ENCODE measurements around the gene COL4A4. TPM values are rescaled to one million over a fixed set of nuclear protein-coding genes. Genes with fewer than 3 reads are reported as not detected.

Gene COL4A4
- total and polyA plus RNA-seq, 2 of the 4 experiments (the other 2 are of a cell fraction), result 0.02 TPM; not detected in 1

GRCh38 chr2:227201771-227202170, 37.8 kb upstream of the COL4A4 start:
- in situ Hi-C loops (cut with MboI; ENCODE audit: low sequenced_read_pairs) (no loop called here), dilution Hi-C loops (cut with HindIII; ENCODE audit: low sequenced_read_pairs, unreplicated experiment) (no loop called here), intact Hi-C loops (cut with micrococcal nuclease) (no loop called here)
- Histone ChIP-seq H3K4me3 (ENCODE audit: insufficient read depth, low read depth, low read length) (no peak overlapping the region), H3K9me3 (ENCODE audit: control insufficient read depth, insufficient read depth, low read length) (no peaks in the 10 kb centered on the region), H3K14ac (replicated peaks; ENCODE audit: low read depth, low read length) (no peak overlapping the region), H3K18ac (ENCODE audit: low read depth, low read length) (no peak overlapping the region), H2BK20ac (ENCODE audit: low read depth, low read length) (no peak overlapping the region), H2BK120ac (ENCODE audit: low read depth, low read length) (no peak overlapping the region), H3K27me3 (ENCODE audit: control insufficient read depth, insufficient read depth, low read length) (no peaks in the 10 kb centered on the region), H4K5ac (ENCODE audit: low read depth, low read length) (no peak overlapping the region), H4K91ac (ENCODE audit: insufficient read depth, low read depth, low read length) (no peak overlapping the region), H3K4me2 (ENCODE audit: low read depth, low read length) (no peak overlapping the region), H3K36me3 (ENCODE audit: control insufficient read depth, insufficient read depth, low read length) (no peaks in the 10 kb centered on the region), H2BK5ac (ENCODE audit: low read depth, low read length, poor library complexity, severe bottlenecking) (no peak overlapping the region), H3K4me1 (ENCODE audit: control insufficient read depth, insufficient read depth, low read length) (no peaks in the 10 kb centered on the region), H3K4ac (ENCODE audit: low read depth, low read length) (no peak overlapping the region), H2AFZ (replicated peaks; ENCODE audit: low read length, poor library complexity) (no peak overlapping the region), H2AK5ac (ENCODE audit: low read depth, low read length) (no peak overlapping the region), H2AK9ac (replicated peaks; ENCODE audit: low read depth, low read length, poor library complexity) (no peak overlapping the region), H4K20me1 (ENCODE audit: insufficient read depth, low read length) (no peaks in the 10 kb centered on the region), H3K23ac (ENCODE audit: low read depth, low read length) (no peak overlapping the region), H4K8ac (ENCODE audit: low read depth in 2 of 2, low read length in 2 of 2) (no peak overlapping the region), H3K79me1 (ENCODE audit: low read depth in 1 of 2, low read length in 2 of 2) (no peaks in the 10 kb centered on the region), H3K56ac (ENCODE audit: extremely low read depth, insufficient read depth, low read length) (no peak overlapping the region), H3K27ac (ENCODE audit: insufficient read depth, low read length) (no peak overlapping the region), H3K9ac (ENCODE audit: low read depth, low read length) (no peak overlapping the region), H3K9me1 (ENCODE audit: insufficient read depth, low read length) (no peaks in the 10 kb centered on the region), H2BK15ac (ENCODE audit: low read depth, low read length) (no peak overlapping the region)
- ATAC-seq (ENCODE audit: low read depth) (no peak), DNase-seq (no peak)
- BruUV-seq (replicated peaks), result no TSS peak
- ChIA-PET POLR2A (ENCODE audit: unreplicated experiment) (no interaction called here), CTCF (interaction anchor here (1.0 kb wide), 1 partner anchor 37 kb away, joined by 3 read pairs; no protein-coding TSS in a partner anchor)
- no peak for TF ChIP-seq RAD21 (IDR thresholded peaks at IDR 0.05; ENCODE audit: low read length)
- no peak for TF ChIP-seq ELK1 (IDR thresholded peaks at IDR 0.05; ENCODE audit: borderline replicate concordance, low read depth, low read length)
- no peak for TF ChIP-seq RFX5 (IDR thresholded peaks at IDR 0.05; ENCODE audit: low read depth, low read length)
- TF ChIP-seq FOS (IDR thresholded peaks at IDR 0.05; ENCODE audit: low read depth, low read length), result no peak
- TF ChIP-seq RCOR1 (IDR thresholded peaks at IDR 0.05; ENCODE audit: insufficient replicate concordance, low read length), result no peak
- no peak for TF ChIP-seq BHLHE40 (IDR thresholded peaks at IDR 0.05; ENCODE audit: low read depth, low read length)
- no peak for TF ChIP-seq CEBPB (IDR thresholded peaks at IDR 0.05; ENCODE audit: low read depth, low read length)
- no peak for TF ChIP-seq MAZ (IDR thresholded peaks at IDR 0.05; ENCODE audit: borderline replicate concordance, low read depth, low read length)
- TF ChIP-seq SMC3 (IDR thresholded peaks at IDR 0.05; ENCODE audit: low read depth, low read length), result no peak
- no peak for TF ChIP-seq POLR2A (IDR thresholded peaks at IDR 0.05; ENCODE audit: low read depth, low read length)
- TF ChIP-seq MXI1 (IDR thresholded peaks at IDR 0.05; ENCODE audit: borderline replicate concordance, low read depth, low read length), result no peak
- no peak for TF ChIP-seq CHD1 (IDR thresholded peaks at IDR 0.05; ENCODE audit: low read depth, low read length)
- no peak for TF ChIP-seq USF2 (IDR thresholded peaks at IDR 0.05; ENCODE audit: low read depth, low read length)
- no peak for TF ChIP-seq CTCF (conservative IDR thresholded peaks at IDR 0.05; ENCODE audit: low read depth, low read length)
- no peak for TF ChIP-seq NFE2L2 (IDR thresholded peaks at IDR 0.05; ENCODE audit: low read depth, low read length)
- no peak for TF ChIP-seq MAFK (IDR thresholded peaks at IDR 0.05; ENCODE audit: low read depth, low read length)
- WGBS, 2 experiments (ENCODE audit: extremely low coverage in 2 of 2, insufficient read length in 1 of 2), result no CpG with 5 or more reads among the region's 2 CpGs
